CD14-positive monocyte (primary cell): ENCODE data around the gene CCDC54. TPM values are rescaled to one million over a fixed set of nuclear protein-coding genes. Genes with fewer than 3 reads are reported as not detected.

ENCODE experiments used
- DNase-seq, 3 donors: peaks; one replicate each; pipeline ENCODE4 v3.0.0-alpha.2; 2011 to 2022
- H2AFZ ChIP-seq: 2 replicates; pipeline ENCODE4 v1.6.0; 2012; ENCODE audit warnings: mild to moderate bottlenecking, low read depth, low read length, inconsistent platforms; ENCODE audit not compliant: insufficient read depth, poor library complexity, severe bottlenecking
- H3K27ac ChIP-seq, 2 donors: 1 replicate in 1 of 2; 2 replicates in 1 of 2; pipeline ENCODE4 v1.5.1; 2012 to 2013; ENCODE audit warnings: low read length in 2 of 2, control low read depth in 1 of 2, inconsistent platforms in 1 of 2, low read depth in 1 of 2, mild to moderate bottlenecking in 1 of 2
- H3K27me3 ChIP-seq, 2 donors: one replicate each; pipeline versions ENCODE4 v1.6.0 to v1.6.1; 2011 to 2013; ENCODE audit warnings: low read length in 2 of 2; ENCODE audit not compliant: control insufficient read depth in 2 of 2, insufficient read depth in 2 of 2
- H3K36me3 ChIP-seq, 2 donors: replicated peaks in 1 of 2; 1 replicate in 1 of 2; 2 replicates in 1 of 2; pipeline versions ENCODE4 v1.5.1 to v1.6.1; 2012 to 2013; ENCODE audit warnings: low read length in 2 of 2, control low read depth in 1 of 2, inconsistent platforms in 1 of 2, mild to moderate bottlenecking in 1 of 2; ENCODE audit not compliant: insufficient read depth in 2 of 2, control insufficient read depth in 1 of 2
- H3K4me1 ChIP-seq, 2 donors: 1 replicate in 1 of 2; 2 replicates in 1 of 2; pipeline versions ENCODE4 v1.5.1 to v1.6.1; 2012 to 2013; ENCODE audit warnings: low read length in 2 of 2, control low read depth in 1 of 2, inconsistent platforms in 1 of 2, mild to moderate bottlenecking in 1 of 2, moderate library complexity in 1 of 2; ENCODE audit not compliant: insufficient read depth in 2 of 2, control insufficient read depth in 1 of 2
- H3K4me2 ChIP-seq: replicated peaks from 2 replicates; pipeline ENCODE3; 2012; ENCODE audit warnings: low read length, moderate library complexity, mild to moderate bottlenecking; ENCODE audit not compliant: poor library complexity, severe bottlenecking; ENCODE audit errors: extremely low read depth
- H3K4me3 ChIP-seq, 3 experiments: fragments of 200-600 bp in 1 of 3; sonication (generic) in 1 of 3; replicated peaks in 1 of 3; 1 replicate in 2 of 3; 2 replicates in 1 of 3; pipeline ENCODE4 v1.5.1; 2011 to 2013; ENCODE audit warnings: low read length in 3 of 3, mild to moderate bottlenecking in 3 of 3, control low read depth in 2 of 3, low read depth in 2 of 3, inconsistent platforms in 1 of 3, moderate library complexity in 1 of 3
- H3K79me2 ChIP-seq: 2 replicates; pipeline ENCODE4 v1.6.0; 2012; ENCODE audit warnings: mild to moderate bottlenecking, control low read depth, inconsistent platforms, low read length, moderate library complexity; ENCODE audit not compliant: insufficient read depth
- H3K9ac ChIP-seq: 2 replicates; pipeline ENCODE4 v1.6.0; 2017; ENCODE audit warnings: low read length, mild to moderate bottlenecking; ENCODE audit not compliant: insufficient read depth, poor library complexity, severe bottlenecking
- H3K9me3 ChIP-seq, 2 donors: replicated peaks in 1 of 2; 1 replicate in 1 of 2; 2 replicates in 1 of 2; pipeline versions ENCODE4 v1.5.1 to v1.6.1; 2012 to 2013; ENCODE audit warnings: low read length in 2 of 2, control low read depth in 1 of 2; ENCODE audit not compliant: control insufficient read depth in 1 of 2, insufficient read depth in 1 of 2
- H4K20me1 ChIP-seq: 2 replicates; pipeline ENCODE4 v1.6.0; 2012; ENCODE audit warnings: mild to moderate bottlenecking, low read length, control low read depth, moderate library complexity; ENCODE audit not compliant: insufficient read depth
- H3K27ac Mint-ChIP-seq, 7 donors: one replicate each; pipeline ENCODE4 v1.8.0; 2020; ENCODE audit warnings: mild to moderate bottlenecking in 7 of 7, mixed read lengths in 7 of 7, moderate library complexity in 6 of 7, inconsistent platforms in 2 of 7
- H3K27me3 Mint-ChIP-seq, 3 donors: one replicate each; pipeline ENCODE4 v1.8.0; 2021 to 2022; ENCODE audit warnings: low read depth in 3 of 3, mild to moderate bottlenecking in 3 of 3, mixed read lengths in 3 of 3, moderate library complexity in 3 of 3, inconsistent platforms in 1 of 3
- H3K36me3 Mint-ChIP-seq, 2 donors: one replicate each; pipeline ENCODE4 v1.8.0; 2020; ENCODE audit warnings: mixed read lengths in 2 of 2, inconsistent platforms in 1 of 2, mild to moderate bottlenecking in 1 of 2
- H3K4me1 Mint-ChIP-seq: one replicate; pipeline ENCODE4 v1.8.0; 2020; ENCODE audit warnings: mild to moderate bottlenecking, mixed read lengths
- H3K4me3 Mint-ChIP-seq, 2 donors: one replicate each; pipeline ENCODE4 v1.8.0; 2020; ENCODE audit warnings: mild to moderate bottlenecking in 2 of 2, mixed read lengths in 2 of 2, moderate library complexity in 1 of 2
- H3K9me3 Mint-ChIP-seq, 7 donors: one replicate each; pipeline ENCODE4 v1.8.0; 2020 to 2022; ENCODE audit warnings: mixed read lengths in 7 of 7, mild to moderate bottlenecking in 6 of 7, moderate library complexity in 6 of 7, inconsistent platforms in 2 of 7
- WGBS: methylation state at CpG from one replicate; pipeline ENCODE4 v1.1.5; 2013; ENCODE audit warnings: missing lambda C conversion rate; ENCODE audit not compliant: insufficient coverage; 5-methylcytosine and 5-hydroxymethylcytosine counted together
- intact Hi-C, 2 donors: fragments of 100-400 bp; cut with micrococcal nuclease; formaldehyde crosslinking; loops; one replicate each; pipeline versions ENCODE4 v1.15.0 to v1.15.1; 2023
- polyA plus RNA-seq, 3 donors: library from polyadenylated mRNA; depleted of rRNA in 1 of 3; unstranded in 2 of 3; stranded (reverse) in 1 of 3; fragments of 300-500 nt in 2 of 3; fragments of >200 nt in 1 of 3; fragmentation: Illumina TruSeq in 2 of 3; gene quantifications; 1 replicate in 2 of 3; 2 replicates in 1 of 3; pipeline ENCODE4 v1.2.3, GENCODE V29; 2012 to 2021
- TF ChIP-seq, protein P1 (sequence below): fragments of 200-600 bp; IDR thresholded peaks from one replicate; pipeline ENCODE4 v1.8.0; 2022; ENCODE audit warnings: antibody characterized with exemption, mild to moderate bottlenecking

Gene CCDC54
- polyA plus RNA-seq, 3 donors: not detected

DNA sequence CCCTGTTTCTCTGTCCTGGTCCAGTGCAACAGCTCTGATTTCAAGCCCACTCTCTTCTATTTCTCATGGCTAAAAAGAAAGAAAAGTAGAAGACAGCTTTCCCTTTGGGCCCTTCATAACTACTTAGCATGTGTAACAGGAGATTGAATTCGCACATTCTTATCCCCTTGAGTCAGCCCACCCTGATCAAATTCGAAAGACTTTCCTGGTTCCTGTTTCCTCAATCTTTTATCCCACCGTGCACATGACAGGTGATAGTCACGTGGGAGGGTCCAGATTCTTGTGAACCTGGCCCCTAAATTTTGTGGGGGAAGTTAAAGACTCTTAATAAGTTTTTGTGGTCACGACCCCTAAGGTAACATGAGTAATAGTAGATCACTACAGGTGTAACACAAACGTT lies 4.7 kb upstream of the CCDC54 start:
- Mint-ChIP-seq H3K4me1 (peaks cover 3% of the 10 kb centered on the region), H3K4me3 (no peak overlapping the region), H3K36me3 (no peaks in the 10 kb centered on the region), H3K27ac (no peak overlapping the region), H3K9me3 (peaks cover 0 to 5% (median 2%) of the 10 kb centered on the region in 7 donors), H3K27me3 (no peaks in the 10 kb centered on the region)
- H3K9me3 ChIP-seq: no peaks in the 10 kb centered on the region
- TF ChIP-seq, protein P1, sequence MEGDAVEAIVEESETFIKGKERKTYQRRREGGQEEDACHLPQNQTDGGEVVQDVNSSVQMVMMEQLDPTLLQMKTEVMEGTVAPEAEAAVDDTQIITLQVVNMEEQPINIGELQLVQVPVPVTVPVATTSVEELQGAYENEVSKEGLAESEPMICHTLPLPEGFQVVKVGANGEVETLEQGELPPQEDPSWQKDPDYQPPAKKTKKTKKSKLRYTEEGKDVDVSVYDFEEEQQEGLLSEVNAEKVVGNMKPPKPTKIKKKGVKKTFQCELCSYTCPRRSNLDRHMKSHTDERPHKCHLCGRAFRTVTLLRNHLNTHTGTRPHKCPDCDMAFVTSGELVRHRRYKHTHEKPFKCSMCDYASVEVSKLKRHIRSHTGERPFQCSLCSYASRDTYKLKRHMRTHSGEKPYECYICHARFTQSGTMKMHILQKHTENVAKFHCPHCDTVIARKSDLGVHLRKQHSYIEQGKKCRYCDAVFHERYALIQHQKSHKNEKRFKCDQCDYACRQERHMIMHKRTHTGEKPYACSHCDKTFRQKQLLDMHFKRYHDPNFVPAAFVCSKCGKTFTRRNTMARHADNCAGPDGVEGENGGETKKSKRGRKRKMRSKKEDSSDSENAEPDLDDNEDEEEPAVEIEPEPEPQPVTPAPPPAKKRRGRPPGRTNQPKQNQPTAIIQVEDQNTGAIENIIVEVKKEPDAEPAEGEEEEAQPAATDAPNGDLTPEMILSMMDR: no peak
- no peak overlapping the region for H2AFZ ChIP-seq
- no peaks in the 10 kb centered on the region for H3K27me3 ChIP-seq
- no peak overlapping the region for H3K4me3 ChIP-seq
- H4K20me1 ChIP-seq: no peaks in the 10 kb centered on the region
- no peaks in the 10 kb centered on the region for H3K79me2 ChIP-seq
- no peak overlapping the region for H3K4me2 ChIP-seq
- peaks cover under 1% of the 10 kb centered on the region in 2 donors for H3K4me1 ChIP-seq
- no peak overlapping the region for H3K27ac ChIP-seq
- intact Hi-C loops: no loop called here
- H3K36me3 ChIP-seq: no peaks in the 10 kb centered on the region
- no peak overlapping the region for H3K9ac ChIP-seq
- DNase-seq: no peak
- 100% methylated on average over 1 of the region's 6 CpGs for WGBS

DNA sequence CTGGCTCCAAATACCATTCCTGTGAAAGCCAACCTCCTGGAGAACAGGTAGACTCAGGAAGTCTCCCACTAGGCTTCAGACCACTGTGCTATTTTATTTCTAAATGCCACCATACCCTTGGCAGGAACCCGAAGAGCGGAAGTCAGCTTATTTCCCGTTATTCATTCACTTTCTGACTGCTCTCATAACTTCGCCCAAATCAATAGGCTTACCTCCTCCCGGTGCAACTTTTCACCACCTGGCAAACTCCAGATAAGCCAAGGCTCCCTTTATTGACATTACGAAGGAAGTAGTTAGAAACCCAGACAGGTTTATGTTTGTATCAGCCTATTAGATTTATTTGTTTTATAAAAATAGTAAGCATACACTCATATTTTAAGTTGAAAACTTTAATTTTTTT lies 3.3 kb upstream of the CCDC54 start:
- H3K4me1 ChIP-seq: no peaks in the 10 kb centered on the region
- intact Hi-C loops: no loop called here

More for the DNA sequence above, 3.3 kb upstream of the CCDC54 start:
- Histone ChIP-seq H3K27ac (no peak overlapping the region), H3K36me3 (no peaks in the 10 kb centered on the region), H3K4me3 (no peak overlapping the region), H3K9me3 (no peaks in the 10 kb centered on the region), H3K79me2 (no peaks in the 10 kb centered on the region), H3K27me3 (no peaks in the 10 kb centered on the region), H2AFZ (no peak overlapping the region), H4K20me1 (no peaks in the 10 kb centered on the region), H3K9ac (no peak overlapping the region), H3K4me2 (no peak overlapping the region)
- H3K4me1 Mint-ChIP-seq: no peaks in the 10 kb centered on the region
- DNase-seq: no peak
- TF ChIP-seq, protein P1: no peak
- H3K27me3 Mint-ChIP-seq: peaks cover 0 to 1% (median 0%) of the 10 kb centered on the region in 3 donors
- H3K9me3 Mint-ChIP-seq: peaks cover 0 to 2% (median 0%) of the 10 kb centered on the region in 7 donors
- H3K27ac Mint-ChIP-seq: no peak overlapping the region
- no CpG with 5 or more reads among the region's 6 CpGs for WGBS
- no peaks in the 10 kb centered on the region for H3K36me3 Mint-ChIP-seq
- no peak overlapping the region for H3K4me3 Mint-ChIP-seq
